Middle frontal gyrus (tissue), 1 donor: ENCODE data around the gene AKNAD1.
"Not testable (repeated sequence)": the region's sequence is repeated elsewhere in the genome, so short reads cannot be mapped to it uniquely, and the experiment has no call there.

Experiments
- DNase-seq: peaks from one replicate; pipeline ENCODE4 v3.0.0-alpha.2; 2015; ENCODE audit warnings: low spot score; ENCODE audit errors: extremely low spot score

The AKNAD1 gene

DNA sequence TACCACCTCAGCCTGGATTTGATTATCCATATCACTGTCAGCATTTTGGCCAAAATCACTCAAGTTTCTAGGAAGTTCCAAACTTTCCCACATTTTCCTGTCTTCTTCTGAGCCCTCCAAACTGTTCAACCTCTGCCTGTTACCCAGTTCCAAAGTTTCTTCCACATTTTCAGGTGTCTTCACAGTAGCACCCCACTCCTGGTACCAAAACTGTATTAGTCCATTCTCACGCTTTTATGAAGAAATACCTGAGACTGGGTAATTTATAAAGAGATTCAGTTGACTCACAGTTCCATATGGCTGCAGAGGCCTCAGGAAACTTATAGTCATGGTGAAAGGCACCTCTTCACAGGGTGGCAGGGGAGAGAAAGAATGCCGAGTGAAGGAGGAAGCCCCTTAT is 71.0 kb downstream of the AKNAD1 start:
- no peak for DNase-seq

DNA sequence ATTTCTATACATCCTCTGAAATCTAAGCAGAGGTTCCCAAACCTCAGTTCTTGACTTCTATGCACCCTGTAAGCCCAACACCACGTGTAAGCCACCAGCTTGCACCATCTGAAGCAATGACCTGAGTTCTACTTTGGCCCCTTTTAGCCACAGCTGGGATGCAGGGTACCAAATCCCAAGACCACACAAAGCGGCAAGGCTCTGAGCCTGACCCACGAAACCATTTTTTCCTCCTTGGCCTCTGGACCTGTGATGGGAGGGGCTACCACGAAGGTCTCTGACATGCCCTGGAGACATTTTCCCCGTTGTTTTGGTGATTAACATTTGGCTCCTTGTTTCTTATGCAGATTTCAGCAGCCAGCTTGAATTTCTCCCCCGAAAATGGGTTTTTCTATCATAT is 71.6 kb downstream of the AKNAD1 start:
- DNase-seq: no peak

DNA sequence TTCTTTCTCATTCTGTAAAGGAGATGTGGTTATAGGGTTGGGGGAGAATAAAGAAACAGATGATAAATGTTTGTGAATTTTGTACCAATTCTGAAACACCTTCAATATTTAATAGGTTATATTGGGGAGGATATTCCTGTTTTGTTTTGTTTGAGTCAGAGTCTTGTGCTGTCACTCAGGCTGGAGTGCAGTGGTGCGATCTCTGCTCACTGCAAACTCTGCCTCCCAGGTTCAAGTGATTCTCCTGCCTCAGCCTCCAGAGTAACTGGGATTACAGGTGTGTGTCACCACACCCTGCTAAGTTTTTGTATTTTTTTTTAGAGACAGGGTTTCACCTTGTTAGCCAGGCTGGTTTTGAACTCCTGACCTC is 75.3 kb downstream of the AKNAD1 start:
- DNase-seq: not testable (repeated sequence)

DNA sequence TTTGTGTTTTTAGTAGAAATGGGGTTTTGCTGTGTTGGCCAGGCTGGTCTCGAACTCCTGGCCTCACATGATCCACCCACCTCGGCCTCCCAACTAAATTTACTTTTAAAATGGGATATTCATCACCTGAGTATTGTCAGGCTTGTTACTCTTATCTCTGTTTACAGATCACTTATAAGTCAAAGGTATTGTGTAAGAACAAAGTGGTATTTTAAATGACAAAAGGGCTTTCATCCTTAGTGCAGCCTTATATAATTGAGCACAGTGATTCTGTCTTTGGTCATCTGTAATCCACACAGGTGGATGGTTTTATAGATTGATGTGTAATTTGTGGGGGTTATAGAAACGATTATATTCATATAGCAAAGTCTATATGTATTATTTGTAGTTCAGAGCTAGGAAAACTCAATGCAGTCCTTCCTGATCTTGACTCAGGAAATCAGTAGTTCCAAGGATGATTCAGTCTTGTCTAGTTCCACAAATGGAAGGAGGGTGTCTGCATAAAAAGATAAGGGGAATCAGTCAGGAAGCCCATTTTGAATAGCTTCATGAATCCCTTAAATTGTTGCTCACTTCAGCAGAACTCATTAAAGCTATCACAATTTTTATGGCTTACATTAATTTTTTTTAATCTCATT is 75.8 kb downstream of the AKNAD1 start:
- DNase-seq: no peak

DNA sequence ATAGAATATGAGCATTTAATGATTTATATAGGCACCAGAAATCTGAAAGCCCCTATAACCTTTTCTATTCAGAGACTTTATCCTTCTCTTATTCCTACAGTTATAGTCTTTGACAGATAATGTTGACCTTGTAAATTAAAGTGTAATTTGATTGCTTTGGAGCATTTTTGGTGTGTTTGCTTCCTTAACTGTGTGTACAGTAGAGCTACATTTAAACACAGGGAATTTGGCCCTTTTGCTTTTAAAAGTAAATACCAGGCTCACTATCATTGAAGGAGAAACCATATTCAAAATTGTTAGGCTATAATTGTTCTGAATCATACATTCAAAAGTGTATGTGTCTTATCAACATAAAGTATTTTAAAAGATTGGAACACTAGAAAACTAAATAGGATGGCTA is 77.4 kb downstream of the AKNAD1 start:
- no peak for DNase-seq

DNA sequence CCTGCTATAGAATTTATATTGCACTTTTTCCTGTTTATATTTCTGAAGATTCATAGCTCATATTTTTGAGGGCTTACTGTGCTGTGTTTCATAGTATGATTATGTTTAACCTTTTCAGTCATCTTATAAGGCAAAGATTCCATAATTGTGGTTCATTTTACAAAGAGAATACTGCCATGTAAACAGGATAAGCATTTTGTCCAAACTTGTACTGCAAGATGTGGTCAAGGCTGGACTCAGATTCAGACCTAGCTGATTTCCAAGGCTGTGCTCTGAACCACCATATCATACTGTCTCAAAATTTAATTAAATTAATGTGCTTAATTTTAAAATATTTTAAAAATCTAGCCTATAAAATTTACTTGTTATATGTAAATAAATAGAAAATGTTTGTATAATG is 79.1 kb downstream of the AKNAD1 start:
- DNase-seq: no peak

DNA sequence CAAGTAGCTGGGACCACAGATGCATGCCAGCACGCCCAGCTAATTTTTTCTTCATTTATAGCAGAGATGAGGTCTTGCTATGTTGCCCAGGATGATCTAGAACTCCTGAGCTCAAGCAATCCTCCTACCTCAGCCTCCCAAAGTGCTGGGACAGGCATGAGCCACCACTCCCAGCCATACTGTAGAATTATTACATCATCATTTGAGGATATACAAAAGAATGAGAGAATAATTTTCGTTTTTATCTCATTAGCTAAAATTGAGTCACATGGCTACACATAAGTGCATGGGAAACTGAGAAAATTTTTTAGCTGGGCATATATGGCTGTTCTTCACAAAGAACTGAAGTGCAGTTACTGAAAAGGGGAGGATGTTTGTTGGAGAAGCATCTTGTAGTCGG is 89.2 kb downstream of the AKNAD1 start:
- DNase-seq: no peak

DNA sequence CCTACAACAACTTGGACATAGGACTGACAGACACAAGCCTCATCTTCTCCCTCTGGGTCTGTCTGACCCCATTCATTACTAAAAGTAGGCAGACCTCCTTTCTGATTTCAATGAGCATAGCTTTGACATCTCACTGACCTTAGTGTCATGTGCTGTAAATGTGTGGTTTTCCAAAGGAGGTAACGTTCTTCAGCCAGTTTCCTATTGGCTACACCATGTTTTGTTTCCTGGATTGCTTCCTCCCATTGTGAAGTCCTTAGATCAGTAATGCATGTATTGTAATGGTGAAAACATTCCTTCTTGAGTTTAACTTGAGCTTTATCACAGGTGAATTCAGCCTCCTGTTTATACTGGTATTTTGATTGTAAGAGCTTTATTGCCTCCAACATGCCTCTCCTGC is 89.8 kb downstream of the AKNAD1 start:
- no peak for DNase-seq
